HCT116 (cell line): Measurements from ENCODE around the gene ARHGAP8. TPM values are rescaled to one million over a fixed set of nuclear protein-coding genes. Genes with fewer than 3 reads are reported as not detected.
"Not testable (repeated sequence)": the region's sequence is repeated elsewhere in the genome, so short reads cannot be mapped to it uniquely, and the experiment has no call there.

Source experiments
- ATAC-seq: fragments of 200-7000 bp; cut with Tn5 transposase; 2 replicates; pipeline ENCODE4 v1.9.1; 2020; ENCODE audit warnings: mild to moderate bottlenecking, moderate library complexity
- BruUV-seq: library from RNA; stranded (reverse); fragments of 400-500 nt; replicated peaks from 2 replicates; lab custom pipeline; 2021; lab: Mats Ljungman, UMichigan
- CTCF ChIA-PET: fragments of 300-600 bp; sonication (Branson Sonifier 250); formaldehyde crosslinking; loops from one replicate; lab custom pipeline; 2021; ENCODE audit warnings: antibody characterized with exemption; lab: Charles Lee
- POLR2A ChIA-PET: fragments of 300-600, 350-600 bp; sonication (Branson Sonifier 250); formaldehyde crosslinking; loops from one replicate; lab custom pipeline; 2021; ENCODE audit warnings: antibody characterized with exemption; lab: Charles Lee
- RAD21 ChIA-PET, 2 experiments: fragments of 300-600 bp; sonication (Branson Sonifier 250); formaldehyde crosslinking; loops; one replicate each; lab custom pipeline; 2023; ENCODE audit warnings: low total read pairs in 2 of 2; ENCODE audit not compliant: uncharacterized antibody in 2 of 2, unreplicated experiment in 2 of 2, low non-redundant PET in 1 of 2; lab: Charles Lee
- DNase-seq: peaks from one replicate; pipeline ENCODE4 v3.0.0-alpha.2; 2010; ENCODE audit warnings: low read depth, low spot score
- H2AFZ ChIP-seq: fragments of 200-600 bp; shearing (Covaris generic), sonication (generic); 2 replicates; pipeline ENCODE4 v1.6.1; 2017; ENCODE audit warnings: low read depth, mixed run types, mixed read lengths, antibody characterized with exemption, low read length; ENCODE audit not compliant: poor library complexity, severe bottlenecking
- H3K27ac ChIP-seq: 2 replicates; pipeline ENCODE4 v1.5.1; 2012; ENCODE audit warnings: low read depth, low read length
- H3K27me3 ChIP-seq: fragments of 200-600 bp; sonication (generic); 2 replicates; pipeline ENCODE4 v1.6.1; 2016; ENCODE audit warnings: mixed run types, low read length, mixed read lengths; ENCODE audit not compliant: insufficient read depth
- H3K36me3 ChIP-seq, 2 experiments: fragments of 200-500 bp in 1 of 2; fragments of 200-600 bp in 1 of 2; sonication (Bioruptor generic) in 1 of 2; sonication (generic) in 1 of 2; 2 replicates each; pipeline versions ENCODE4 v1.5.1 to v1.6.1; 2014 to 2016; ENCODE audit warnings: low read length in 2 of 2, inconsistent platforms in 1 of 2, mixed read lengths in 1 of 2, mixed run types in 1 of 2; ENCODE audit not compliant: insufficient read depth in 2 of 2, control insufficient read depth in 1 of 2
- H3K4me1 ChIP-seq, 2 experiments: fragments of 200-600 bp in 1 of 2; sonication (generic) in 1 of 2; 2 replicates each; pipeline versions ENCODE4 v1.5.1 to v1.6.1; 2012 to 2017; ENCODE audit warnings: low read length in 2 of 2, inconsistent platforms in 1 of 2, mild to moderate bottlenecking in 1 of 2, mixed read lengths in 1 of 2, mixed run types in 1 of 2, moderate library complexity in 1 of 2; ENCODE audit not compliant: insufficient read depth in 2 of 2, control insufficient read depth in 1 of 2
- H3K4me2 ChIP-seq: fragments of 200-600 bp; sonication (generic); 2 replicates; pipeline ENCODE4 v1.6.1; 2017; ENCODE audit warnings: mixed run types, low read length, mixed read lengths
- H3K4me3 ChIP-seq, 2 experiments: fragments of 200-600 bp in 1 of 2; sonication (generic) in 1 of 2; replicated peaks in 1 of 2; 2 replicates each; pipeline ENCODE4 v1.5.1; 2011 to 2016; ENCODE audit warnings: low read length in 2 of 2, control low read depth in 1 of 2, low read depth in 1 of 2, mild to moderate bottlenecking in 1 of 2, mixed read lengths in 1 of 2, mixed run types in 1 of 2
- H3K79me2 ChIP-seq: fragments of 200-600 bp; sonication (generic); 2 replicates; pipeline ENCODE4 v1.6.1; 2017; ENCODE audit warnings: mild to moderate bottlenecking, mixed run types, low read length, moderate library complexity, mixed read lengths; ENCODE audit not compliant: insufficient read depth
- H3K9ac ChIP-seq: fragments of 200-600 bp; sonication (generic); 2 replicates; pipeline ENCODE4 v1.6.1; 2016; ENCODE audit warnings: low read length, mixed read lengths
- H3K9me2 ChIP-seq: fragments of 200-600 bp; sonication (generic), shearing (Covaris generic); 2 replicates; pipeline ENCODE4 v1.6.1; 2017; ENCODE audit warnings: mixed run types, mild to moderate bottlenecking, moderate library complexity; ENCODE audit not compliant: insufficient read depth
- H3K9me3 ChIP-seq, 2 experiments: fragments of 200-500 bp in 1 of 2; fragments of 200-600 bp in 1 of 2; sonication (Bioruptor generic) in 1 of 2; sonication (generic) in 1 of 2; 2 replicates each; pipeline ENCODE4 v1.6.1; 2014 to 2017; ENCODE audit warnings: low read length in 2 of 2, mixed read lengths in 2 of 2, inconsistent platforms in 1 of 2, low read depth in 1 of 2, mild to moderate bottlenecking in 1 of 2, mixed run types in 1 of 2, moderate library complexity in 1 of 2; ENCODE audit not compliant: control insufficient read depth in 1 of 2, insufficient read depth in 1 of 2
- H4K20me1 ChIP-seq: fragments of 200-600 bp; sonication (generic), shearing (Covaris generic); 2 replicates; pipeline ENCODE4 v1.6.1; 2017; ENCODE audit warnings: mixed run types, mild to moderate bottlenecking, moderate library complexity; ENCODE audit not compliant: insufficient read depth
- CBX3 ChIP-seq: IDR thresholded peaks from 2 replicates; pipeline ENCODE4 v1.6.1; 2012; ENCODE audit warnings: low read depth
- JUND ChIP-seq: IDR thresholded peaks from 2 replicates; pipeline ENCODE4 v1.6.1; 2012
- RAD21 ChIP-seq: IDR thresholded peaks from 2 replicates; pipeline ENCODE4 v1.6.1; 2012; ENCODE audit warnings: low read depth, mild to moderate bottlenecking
- SIN3A ChIP-seq: IDR thresholded peaks from 2 replicates; pipeline ENCODE4 v1.6.1; 2012; ENCODE audit warnings: low read depth
- SP1 ChIP-seq: IDR thresholded peaks from 2 replicates; pipeline ENCODE4 v1.6.1; 2012; ENCODE audit warnings: low read depth
- TCF7L2 ChIP-seq: IDR thresholded peaks from 2 replicates; pipeline ENCODE4 v1.7.0; 2011; ENCODE audit warnings: borderline replicate concordance, inconsistent platforms; ENCODE audit not compliant: insufficient read depth, insufficient read length; ENCODE audit errors: extremely low read depth
- YY1 ChIP-seq: IDR thresholded peaks from 2 replicates; pipeline ENCODE4 v1.6.1; 2011; ENCODE audit warnings: low read length, low read depth, moderate library complexity, mild to moderate bottlenecking; ENCODE audit not compliant: insufficient replicate concordance; ENCODE audit errors: extremely low read depth
- intact Hi-C: fragments of 100-400 bp; cut with micrococcal nuclease; formaldehyde crosslinking; loops from 2 replicates; pipeline ENCODE4 v1.10.0; 2022
- total RNA-seq: library from RNA; stranded (reverse); gene quantifications from one replicate; pipeline ENCODE4 v1.2.1, GENCODE V29; 2021; ENCODE audit not compliant: unreplicated experiment
- TF ChIP-seq, protein P1 (sequence below): IDR thresholded peaks from 2 replicates; pipeline ENCODE4 v1.6.1; 2012; ENCODE audit warnings: low read depth
- TF ChIP-seq, protein P2 (sequence below): IDR thresholded peaks from 2 replicates; pipeline ENCODE4 v1.6.1; 2012
- TF ChIP-seq, protein P3 (sequence below): IDR thresholded peaks from 2 replicates; pipeline ENCODE4 v1.6.1; 2012
- TF ChIP-seq, protein P4 (sequence below): IDR thresholded peaks from 2 replicates; pipeline ENCODE4 v1.6.1; 2011; ENCODE audit warnings: mild to moderate bottlenecking, low read length, moderate library complexity; ENCODE audit not compliant: insufficient replicate concordance; ENCODE audit errors: extremely low read depth

ARHGAP8 gene
- total RNA-seq, 1 experiment from 2014 or later = 67.5 TPM

DNA sequence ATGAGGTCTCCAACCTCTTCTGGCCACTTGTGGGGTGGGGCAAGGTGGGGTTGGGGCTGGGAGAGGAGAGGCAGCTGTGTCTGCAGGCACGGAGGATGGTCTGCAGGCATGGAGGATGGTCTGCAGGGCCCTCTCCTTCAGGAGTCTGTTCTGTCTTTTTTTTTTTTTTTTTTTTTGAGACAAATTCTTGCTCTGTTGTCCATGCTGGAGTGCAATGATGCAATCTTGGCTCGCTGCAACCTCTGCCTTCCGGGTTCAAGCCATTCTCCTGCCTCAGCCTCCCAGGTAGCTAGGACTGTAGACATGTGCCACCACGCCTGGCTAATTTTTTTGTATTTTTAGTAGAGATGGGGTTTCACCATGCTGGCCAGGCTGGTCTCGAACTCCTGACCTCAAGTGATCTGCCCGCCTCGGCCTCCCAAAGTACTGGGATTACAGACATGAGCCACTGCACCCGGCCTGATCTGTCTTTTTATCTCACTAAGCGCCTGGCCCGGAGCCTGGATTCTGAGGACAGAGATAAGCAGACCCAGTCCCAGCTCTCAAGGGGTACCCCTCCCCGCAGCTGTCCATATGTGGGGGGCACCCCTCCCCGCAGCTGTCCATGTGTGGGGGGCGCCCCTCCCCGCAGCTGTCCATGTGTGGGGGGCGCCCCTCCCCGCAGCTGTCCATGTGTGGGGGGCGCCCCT lies 47.7 kb downstream of the ARHGAP8 start:
- H3K27ac ChIP-seq, H3K4me3 ChIP-seq, H3K9me3 ChIP-seq, H3K4me1 ChIP-seq, H3K36me3 ChIP-seq, H3K4me2 ChIP-seq, intact Hi-C loops, H2AFZ ChIP-seq, ATAC-seq, DNase-seq, H3K9ac ChIP-seq, H3K27me3 ChIP-seq, POLR2A ChIA-PET, BruUV-seq, CTCF ChIA-PET, H4K20me1 ChIP-seq, RAD21 ChIA-PET, H3K9me2 ChIP-seq: not testable (repeated sequence)
- H3K79me2 ChIP-seq = peaks cover 23% of the 10 kb centered on the region; the same call in 1 of the 2 replicates

DNA sequence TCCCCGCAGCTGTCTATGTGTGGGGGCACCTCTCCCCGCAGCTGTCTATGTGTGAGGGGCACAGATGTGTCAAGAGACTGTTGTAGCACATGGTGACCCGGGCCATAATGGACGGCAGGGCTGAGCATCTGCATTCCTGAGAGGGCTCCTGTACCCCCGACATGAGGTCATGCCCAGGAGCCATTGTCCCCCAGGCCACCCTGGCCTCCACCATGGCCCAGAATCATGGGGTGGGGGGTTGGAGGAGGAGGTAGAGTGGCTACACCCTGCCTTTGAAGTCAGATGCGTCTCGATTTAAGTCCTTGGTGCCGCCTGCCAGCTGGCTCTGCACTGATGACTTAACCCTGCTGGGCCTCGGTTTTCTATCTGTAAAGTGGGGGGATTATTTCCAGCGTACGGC lies 49.1 kb downstream of the ARHGAP8 start:
- DNase-seq = no peak
- RAD21 ChIA-PET = no interaction called here
- Histone ChIP-seq H3K36me3 (peaks cover 0 to 3% of the 10 kb centered on the region in 2 experiments; a peak in 1 of 4 replicates), H3K27ac (no peak overlapping the region), H3K4me2 (no peak overlapping the region), H4K20me1 (no peaks in the 10 kb centered on the region), H3K9me2 (no peaks in the 10 kb centered on the region), H3K9ac (no peak overlapping the region), H3K27me3 (no peaks in the 10 kb centered on the region), H3K79me2 (peaks cover 12% of the 10 kb centered on the region; the same call in 1 of the 2 replicates), H2AFZ (no peak overlapping the region), H3K4me3 (no peak overlapping the region), H3K4me1 (no peaks in the 10 kb centered on the region), H3K9me3 (no peaks in the 10 kb centered on the region)
- no peak for TF ChIP-seq SP1
- TF ChIP-seq RAD21 = no peak
- no peak for TF ChIP-seq JUND
- TF ChIP-seq SIN3A = no peak
- no peak for TF ChIP-seq YY1
- TF ChIP-seq, protein P1, sequence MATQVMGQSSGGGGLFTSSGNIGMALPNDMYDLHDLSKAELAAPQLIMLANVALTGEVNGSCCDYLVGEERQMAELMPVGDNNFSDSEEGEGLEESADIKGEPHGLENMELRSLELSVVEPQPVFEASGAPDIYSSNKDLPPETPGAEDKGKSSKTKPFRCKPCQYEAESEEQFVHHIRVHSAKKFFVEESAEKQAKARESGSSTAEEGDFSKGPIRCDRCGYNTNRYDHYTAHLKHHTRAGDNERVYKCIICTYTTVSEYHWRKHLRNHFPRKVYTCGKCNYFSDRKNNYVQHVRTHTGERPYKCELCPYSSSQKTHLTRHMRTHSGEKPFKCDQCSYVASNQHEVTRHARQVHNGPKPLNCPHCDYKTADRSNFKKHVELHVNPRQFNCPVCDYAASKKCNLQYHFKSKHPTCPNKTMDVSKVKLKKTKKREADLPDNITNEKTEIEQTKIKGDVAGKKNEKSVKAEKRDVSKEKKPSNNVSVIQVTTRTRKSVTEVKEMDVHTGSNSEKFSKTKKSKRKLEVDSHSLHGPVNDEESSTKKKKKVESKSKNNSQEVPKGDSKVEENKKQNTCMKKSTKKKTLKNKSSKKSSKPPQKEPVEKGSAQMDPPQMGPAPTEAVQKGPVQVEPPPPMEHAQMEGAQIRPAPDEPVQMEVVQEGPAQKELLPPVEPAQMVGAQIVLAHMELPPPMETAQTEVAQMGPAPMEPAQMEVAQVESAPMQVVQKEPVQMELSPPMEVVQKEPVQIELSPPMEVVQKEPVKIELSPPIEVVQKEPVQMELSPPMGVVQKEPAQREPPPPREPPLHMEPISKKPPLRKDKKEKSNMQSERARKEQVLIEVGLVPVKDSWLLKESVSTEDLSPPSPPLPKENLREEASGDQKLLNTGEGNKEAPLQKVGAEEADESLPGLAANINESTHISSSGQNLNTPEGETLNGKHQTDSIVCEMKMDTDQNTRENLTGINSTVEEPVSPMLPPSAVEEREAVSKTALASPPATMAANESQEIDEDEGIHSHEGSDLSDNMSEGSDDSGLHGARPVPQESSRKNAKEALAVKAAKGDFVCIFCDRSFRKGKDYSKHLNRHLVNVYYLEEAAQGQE = no peak
- no peak for TF ChIP-seq TCF7L2
- TF ChIP-seq, protein P2, sequence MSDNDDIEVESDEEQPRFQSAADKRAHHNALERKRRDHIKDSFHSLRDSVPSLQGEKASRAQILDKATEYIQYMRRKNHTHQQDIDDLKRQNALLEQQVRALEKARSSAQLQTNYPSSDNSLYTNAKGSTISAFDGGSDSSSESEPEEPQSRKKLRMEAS = no peak
- no peak for TF ChIP-seq CBX3
- TF ChIP-seq, protein P3, sequence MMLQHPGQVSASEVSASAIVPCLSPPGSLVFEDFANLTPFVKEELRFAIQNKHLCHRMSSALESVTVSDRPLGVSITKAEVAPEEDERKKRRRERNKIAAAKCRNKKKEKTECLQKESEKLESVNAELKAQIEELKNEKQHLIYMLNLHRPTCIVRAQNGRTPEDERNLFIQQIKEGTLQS = no peak
- TF ChIP-seq, protein P4, sequence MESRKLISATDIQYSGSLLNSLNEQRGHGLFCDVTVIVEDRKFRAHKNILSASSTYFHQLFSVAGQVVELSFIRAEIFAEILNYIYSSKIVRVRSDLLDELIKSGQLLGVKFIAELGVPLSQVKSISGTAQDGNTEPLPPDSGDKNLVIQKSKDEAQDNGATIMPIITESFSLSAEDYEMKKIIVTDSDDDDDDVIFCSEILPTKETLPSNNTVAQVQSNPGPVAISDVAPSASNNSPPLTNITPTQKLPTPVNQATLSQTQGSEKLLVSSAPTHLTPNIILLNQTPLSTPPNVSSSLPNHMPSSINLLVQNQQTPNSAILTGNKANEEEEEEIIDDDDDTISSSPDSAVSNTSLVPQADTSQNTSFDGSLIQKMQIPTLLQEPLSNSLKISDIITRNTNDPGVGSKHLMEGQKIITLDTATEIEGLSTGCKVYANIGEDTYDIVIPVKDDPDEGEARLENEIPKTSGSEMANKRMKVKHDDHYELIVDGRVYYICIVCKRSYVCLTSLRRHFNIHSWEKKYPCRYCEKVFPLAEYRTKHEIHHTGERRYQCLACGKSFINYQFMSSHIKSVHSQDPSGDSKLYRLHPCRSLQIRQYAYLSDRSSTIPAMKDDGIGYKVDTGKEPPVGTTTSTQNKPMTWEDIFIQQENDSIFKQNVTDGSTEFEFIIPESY = no peak
- no peak for ATAC-seq
- CTCF ChIA-PET = no interaction called here
- intact Hi-C loops = no loop called here
- POLR2A ChIA-PET = no interaction called here
- no TSS peak for BruUV-seq
